BJ (cell line): ENCODE results near the gene TRIM67. TPM values are rescaled to one million over a fixed set of nuclear protein-coding genes. Genes with fewer than 3 reads are reported as not detected.

Source experiments
- CTCF ChIA-PET: fragments of 350-600 bp; formaldehyde crosslinking; extraction: SDS; loops from one replicate; lab custom pipeline; 2021; ENCODE audit warnings: antibody characterized with exemption, inconsistent platforms; lab: Yijun Ruan, JAX
- POLR2A ChIA-PET: fragments of 300-600 bp; sonication (Branson Sonifier 250); formaldehyde crosslinking; extraction: SDS; loops from one replicate; lab custom pipeline; 2021; ENCODE audit warnings: antibody characterized with exemption; lab: Charles Lee
- DNase-seq: peaks from one replicate; pipeline ENCODE4 v3.0.0-alpha.2; 2011; ENCODE audit warnings: low read depth
- H3K27me3 ChIP-seq: 2 replicates; pipeline ENCODE4 v1.6.0; 2011; ENCODE audit warnings: low read length; ENCODE audit not compliant: control insufficient read depth, insufficient read depth
- H3K36me3 ChIP-seq: 2 replicates; pipeline ENCODE4 v1.5.1; 2011; ENCODE audit warnings: low read length; ENCODE audit not compliant: control insufficient read depth, insufficient read depth
- H3K4me3 ChIP-seq: 2 replicates; pipeline ENCODE4 v1.5.1; 2011; ENCODE audit warnings: low read depth, mild to moderate bottlenecking, control low read depth, low read length
- polyA plus RNA-seq: library from polyadenylated mRNA; depleted of rRNA; stranded (reverse); fragments of >200 nt; gene quantifications from 2 replicates; pipeline ENCODE4 v1.2.3, GENCODE V29; 2011
- TF ChIP-seq, protein P1 (sequence below): IDR thresholded peaks from 2 replicates; pipeline ENCODE4 v1.5.1; 2011; ENCODE audit warnings: low read depth, mild to moderate bottlenecking, control low read depth, inconsistent platforms, low read length, moderate library complexity; ENCODE audit not compliant: insufficient read depth

The TRIM67 gene
- polyA plus RNA-seq, 1 experiment = 0.02 TPM

DNA sequence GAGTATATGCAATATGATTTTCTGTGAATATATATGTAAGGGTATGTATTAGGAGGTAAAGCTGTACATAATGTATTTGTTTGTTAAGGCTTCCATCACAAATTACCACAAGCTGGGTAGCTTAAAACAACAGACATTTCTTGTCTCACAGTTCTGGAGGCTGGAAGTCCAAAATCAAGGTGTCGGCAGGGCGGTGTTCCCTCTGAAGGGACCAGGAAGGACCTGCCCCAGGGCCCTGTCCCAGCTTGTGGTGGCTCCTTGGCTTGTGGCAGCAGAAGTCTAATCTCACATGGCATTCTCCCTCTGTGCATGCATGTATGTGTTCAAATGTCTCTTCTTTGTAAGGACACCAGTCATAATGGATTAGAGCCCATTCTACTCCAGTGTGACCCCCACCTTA is 17.1 kb downstream of the TRIM67 start:
- Histone ChIP-seq H3K4me3 (no peak overlapping the region), H3K36me3 (no peaks in the 10 kb centered on the region), H3K27me3 (peaks cover 2% of the 10 kb centered on the region)
- CTCF ChIA-PET = no interaction called here
- POLR2A ChIA-PET = no interaction called here
- TF ChIP-seq, protein P1, sequence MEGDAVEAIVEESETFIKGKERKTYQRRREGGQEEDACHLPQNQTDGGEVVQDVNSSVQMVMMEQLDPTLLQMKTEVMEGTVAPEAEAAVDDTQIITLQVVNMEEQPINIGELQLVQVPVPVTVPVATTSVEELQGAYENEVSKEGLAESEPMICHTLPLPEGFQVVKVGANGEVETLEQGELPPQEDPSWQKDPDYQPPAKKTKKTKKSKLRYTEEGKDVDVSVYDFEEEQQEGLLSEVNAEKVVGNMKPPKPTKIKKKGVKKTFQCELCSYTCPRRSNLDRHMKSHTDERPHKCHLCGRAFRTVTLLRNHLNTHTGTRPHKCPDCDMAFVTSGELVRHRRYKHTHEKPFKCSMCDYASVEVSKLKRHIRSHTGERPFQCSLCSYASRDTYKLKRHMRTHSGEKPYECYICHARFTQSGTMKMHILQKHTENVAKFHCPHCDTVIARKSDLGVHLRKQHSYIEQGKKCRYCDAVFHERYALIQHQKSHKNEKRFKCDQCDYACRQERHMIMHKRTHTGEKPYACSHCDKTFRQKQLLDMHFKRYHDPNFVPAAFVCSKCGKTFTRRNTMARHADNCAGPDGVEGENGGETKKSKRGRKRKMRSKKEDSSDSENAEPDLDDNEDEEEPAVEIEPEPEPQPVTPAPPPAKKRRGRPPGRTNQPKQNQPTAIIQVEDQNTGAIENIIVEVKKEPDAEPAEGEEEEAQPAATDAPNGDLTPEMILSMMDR = no peak
- DNase-seq = no peak

DNA sequence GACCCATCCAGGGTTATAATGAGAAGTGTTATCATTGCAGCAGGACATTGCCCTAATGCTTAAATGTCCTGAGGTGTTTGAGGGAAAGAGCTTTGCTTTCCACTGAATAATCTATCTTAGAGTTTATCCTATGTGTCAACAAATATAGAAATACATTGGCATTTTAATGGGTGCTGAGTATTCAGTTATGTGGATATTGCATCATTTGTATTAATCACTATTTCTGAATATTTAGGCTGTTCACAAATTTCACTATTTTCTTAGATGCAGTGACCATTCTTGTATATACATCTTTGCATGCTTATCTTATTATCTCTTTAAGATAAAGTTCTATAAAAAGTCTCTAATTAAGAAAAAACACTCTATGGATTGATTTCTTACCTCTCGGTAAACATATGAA is 18.2 kb downstream of the TRIM67 start:
- Histone ChIP-seq H3K36me3 (no peaks in the 10 kb centered on the region), H3K4me3 (no peak overlapping the region), H3K27me3 (peaks cover 4% of the 10 kb centered on the region)
- ChIA-PET CTCF (interaction anchor here (0.7 kb wide), 1 partner anchor 31 kb away, joined by 3 read pairs; no protein-coding TSS in a partner anchor), POLR2A (no interaction called here)
- no peak for DNase-seq
- TF ChIP-seq, protein P1 = no peak

DNA sequence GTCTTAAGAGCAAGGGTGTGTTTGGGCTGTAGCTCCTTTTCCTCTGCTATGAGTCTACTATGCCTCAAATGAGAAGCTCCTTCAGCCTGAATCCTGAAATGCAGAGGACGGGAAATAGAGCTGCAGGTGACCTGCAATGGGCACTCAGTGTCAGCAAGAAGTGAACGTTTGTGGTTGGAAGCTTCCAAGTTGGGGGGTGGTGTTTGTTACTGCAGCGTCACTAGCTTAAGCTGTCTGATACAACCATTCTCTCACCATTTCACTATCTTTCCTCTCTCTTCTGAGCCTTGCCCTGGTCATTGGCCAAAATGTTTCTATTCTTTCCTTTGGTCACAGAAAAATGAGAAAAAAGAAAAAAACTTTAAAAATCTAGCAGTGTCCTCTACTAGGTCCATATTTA is 19.4 kb downstream of the TRIM67 start:
- POLR2A ChIA-PET = no interaction called here
- TF ChIP-seq, protein P1 = no peak

DNA sequence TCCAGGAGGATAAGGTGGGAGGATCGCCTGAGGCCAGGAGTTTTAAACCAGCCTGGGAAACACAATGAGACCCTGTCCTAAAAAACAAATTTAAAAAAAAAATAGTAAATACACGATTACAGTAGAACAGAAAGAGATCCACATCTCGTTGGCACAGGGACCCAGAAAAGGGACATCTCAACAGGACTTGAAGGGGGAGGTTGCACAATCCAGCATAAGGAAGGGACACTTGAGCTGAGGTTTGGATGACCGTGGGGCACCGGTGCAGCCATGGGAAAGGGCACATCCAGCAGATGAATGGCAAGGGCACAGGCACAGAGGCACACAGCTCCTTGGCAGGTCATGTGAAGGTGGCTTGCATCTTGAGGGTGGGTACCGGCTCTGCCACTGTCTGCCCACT is 20.5 kb downstream of the TRIM67 start:
- H3K36me3 ChIP-seq = no peaks in the 10 kb centered on the region
- H3K4me3 ChIP-seq = no peak overlapping the region
- no peak for DNase-seq
- peaks cover 4% of the 10 kb centered on the region for H3K27me3 ChIP-seq
- ChIA-PET CTCF (interaction anchor here (0.7 to 2.5 kb wide), 2 partner anchors 28 to 384 kb away, joined by 3 to 5 read pairs; no protein-coding TSS in a partner anchor), POLR2A (interaction anchor here (0.6 kb wide), 1 partner anchor 186 kb away, joined by 3 read pairs; no protein-coding TSS in a partner anchor)
- TF ChIP-seq, protein P1 = no peak

More for the DNA sequence above, 19.4 kb downstream of the TRIM67 start:
- H3K4me3 ChIP-seq = no peak overlapping the region
- H3K36me3 ChIP-seq = no peaks in the 10 kb centered on the region
- H3K27me3 ChIP-seq = peaks cover 4% of the 10 kb centered on the region
- no peak for DNase-seq
- CTCF ChIA-PET = interaction anchor here (0.6 to 2.5 kb wide), 2 partner anchors 29 to 317 kb away, joined by 4 to 5 read pairs; no protein-coding TSS in a partner anchor

DNA sequence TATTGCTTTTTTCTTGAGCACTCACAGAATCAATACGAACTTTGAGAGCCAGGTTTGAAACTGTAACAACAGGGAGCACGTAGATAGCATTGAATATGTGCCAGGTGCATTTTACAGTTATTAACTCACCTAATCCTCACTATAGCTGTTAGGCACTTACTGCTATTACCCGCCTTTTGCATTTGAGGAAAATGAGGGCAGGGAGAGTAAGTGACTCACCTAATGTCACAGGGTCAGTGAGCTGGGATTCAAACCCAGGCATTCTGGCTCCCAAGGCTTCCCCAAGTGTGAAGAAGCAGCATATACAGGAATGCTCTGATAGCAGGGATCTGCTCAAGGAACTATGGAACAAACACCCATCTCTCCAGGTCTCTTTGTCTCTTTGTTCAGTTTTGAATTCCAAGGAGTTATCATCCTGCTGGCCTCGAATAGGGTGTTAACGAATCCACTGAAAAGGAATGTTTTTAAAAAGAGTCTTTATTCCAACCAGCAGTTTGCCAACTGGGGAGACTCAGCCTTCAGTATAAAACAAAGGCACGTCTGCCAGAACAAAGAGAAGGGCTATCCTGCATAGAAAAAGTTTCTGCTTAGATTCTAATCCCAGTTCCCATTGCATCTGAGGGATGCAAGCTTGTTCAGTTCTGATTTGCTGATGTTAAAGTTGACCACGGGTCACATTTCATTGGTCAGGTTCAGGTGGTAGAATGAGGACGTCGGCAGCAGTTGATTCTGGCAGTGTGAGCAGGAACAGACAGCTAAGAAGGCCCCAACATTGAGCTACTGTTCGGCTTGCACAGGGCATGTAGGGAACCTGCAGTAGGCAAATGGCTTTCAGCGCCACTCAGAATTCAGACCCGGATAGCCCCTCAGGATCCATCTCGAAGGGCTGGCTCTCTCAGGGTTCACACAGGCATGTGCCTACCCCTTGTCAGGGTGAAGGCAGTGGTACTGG is 22.1 kb downstream of the TRIM67 start:
- H3K36me3 ChIP-seq = no peaks in the 10 kb centered on the region
- ChIA-PET POLR2A (no interaction called here), CTCF (no interaction called here)
- peaks cover 10% of the 10 kb centered on the region for H3K27me3 ChIP-seq
- no peak overlapping the region for H3K4me3 ChIP-seq
- TF ChIP-seq, protein P1 = no peak
- DNase-seq = no peak
